GM10266 (cell line): ENCODE results near the gene APOD.

Source experiments
- DNase-seq: peaks from one replicate; pipeline ENCODE4 v3.0.0; 2012; ENCODE audit errors: extremely low spot score
- TF ChIP-seq, protein P1 (sequence below): IDR thresholded peaks from 2 replicates; pipeline ENCODE4 v1.5.1; 2012; ENCODE audit warnings: mild to moderate bottlenecking, low read depth; ENCODE audit not compliant: control insufficient read depth, insufficient read depth; ENCODE audit errors: missing control alignments

Gene APOD

DNA sequence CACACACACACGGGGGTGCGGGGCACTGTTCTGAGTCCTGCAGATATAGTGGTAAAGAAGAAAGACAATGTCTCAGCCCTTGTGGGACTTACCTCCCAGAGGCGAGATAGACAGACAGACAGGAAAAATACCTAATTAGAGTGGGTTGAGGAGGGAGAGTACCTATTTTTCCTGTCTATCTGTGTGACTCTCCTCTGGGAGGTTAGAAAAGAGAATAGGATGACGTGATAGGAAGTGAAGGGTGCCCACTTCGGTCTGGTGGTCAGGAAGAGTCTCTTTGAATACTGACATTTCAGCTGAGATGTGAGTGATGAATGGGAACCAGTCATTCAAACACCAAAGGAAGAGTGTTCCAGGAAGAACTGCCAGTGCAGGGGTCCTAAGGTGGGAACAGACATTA is 4.1 kb upstream of the APOD start:
- TF ChIP-seq, protein P1, sequence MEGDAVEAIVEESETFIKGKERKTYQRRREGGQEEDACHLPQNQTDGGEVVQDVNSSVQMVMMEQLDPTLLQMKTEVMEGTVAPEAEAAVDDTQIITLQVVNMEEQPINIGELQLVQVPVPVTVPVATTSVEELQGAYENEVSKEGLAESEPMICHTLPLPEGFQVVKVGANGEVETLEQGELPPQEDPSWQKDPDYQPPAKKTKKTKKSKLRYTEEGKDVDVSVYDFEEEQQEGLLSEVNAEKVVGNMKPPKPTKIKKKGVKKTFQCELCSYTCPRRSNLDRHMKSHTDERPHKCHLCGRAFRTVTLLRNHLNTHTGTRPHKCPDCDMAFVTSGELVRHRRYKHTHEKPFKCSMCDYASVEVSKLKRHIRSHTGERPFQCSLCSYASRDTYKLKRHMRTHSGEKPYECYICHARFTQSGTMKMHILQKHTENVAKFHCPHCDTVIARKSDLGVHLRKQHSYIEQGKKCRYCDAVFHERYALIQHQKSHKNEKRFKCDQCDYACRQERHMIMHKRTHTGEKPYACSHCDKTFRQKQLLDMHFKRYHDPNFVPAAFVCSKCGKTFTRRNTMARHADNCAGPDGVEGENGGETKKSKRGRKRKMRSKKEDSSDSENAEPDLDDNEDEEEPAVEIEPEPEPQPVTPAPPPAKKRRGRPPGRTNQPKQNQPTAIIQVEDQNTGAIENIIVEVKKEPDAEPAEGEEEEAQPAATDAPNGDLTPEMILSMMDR, result no peak
- DNase-seq, result peak; percentile 72

DNA sequence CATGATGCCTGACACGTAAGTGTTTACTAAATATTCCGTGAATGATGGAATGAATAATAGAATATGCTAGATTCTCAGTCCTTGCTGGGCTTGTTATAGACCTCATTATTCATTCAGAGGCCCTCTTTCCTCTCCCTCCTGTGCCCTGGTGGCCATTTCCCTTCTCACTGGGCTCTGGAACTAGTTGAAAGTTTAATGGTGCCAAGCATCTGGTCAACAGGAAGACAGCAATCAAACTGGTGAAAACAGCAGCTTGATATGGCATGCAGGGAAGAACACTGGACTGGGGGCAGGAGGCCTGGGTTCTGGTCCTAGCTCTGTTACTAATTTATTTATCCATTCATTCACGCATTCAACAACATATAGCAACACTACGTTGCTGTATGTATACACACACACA is 3.7 kb upstream of the APOD start:
- no peak for DNase-seq
- TF ChIP-seq, protein P1, result no peak

DNA sequence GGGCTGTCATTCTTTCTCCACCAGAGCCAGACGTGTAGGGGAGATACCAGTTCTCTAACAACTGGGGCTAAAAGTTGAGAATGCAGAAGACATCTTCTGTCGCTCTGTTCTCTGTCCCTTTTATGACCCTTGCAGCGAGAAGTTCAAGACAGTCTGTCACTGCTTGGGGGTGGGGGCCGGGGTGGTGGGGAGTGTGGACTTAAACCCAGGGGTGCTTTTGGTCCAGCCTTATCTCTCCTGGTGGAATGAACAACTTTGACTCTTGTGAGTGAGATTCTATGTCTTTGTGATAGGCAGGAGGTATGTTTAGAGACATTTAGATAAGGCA is 767 bp upstream of the APOD start:
- TF ChIP-seq, protein P1, result no peak
- no peak for DNase-seq

DNA sequence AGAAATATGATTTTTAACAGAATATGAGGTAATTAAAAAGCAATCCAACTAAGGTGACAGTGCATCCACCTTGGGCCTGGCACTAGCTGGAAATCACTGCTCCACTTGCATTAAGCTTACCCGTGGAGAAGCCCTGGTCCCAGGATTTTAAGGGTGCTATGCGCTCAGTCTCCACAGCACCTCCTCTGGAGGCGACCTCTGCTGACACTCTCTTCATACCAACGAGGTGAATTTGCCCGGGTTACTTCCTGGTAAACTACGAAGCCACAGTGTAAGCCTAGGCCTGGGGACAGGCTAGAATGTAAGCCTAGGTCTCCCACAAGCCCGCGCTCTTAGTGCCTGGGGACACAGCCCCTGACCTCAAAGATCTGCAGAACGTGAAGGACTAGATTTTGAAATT is 793 bp downstream of the APOD start:
- no peak for DNase-seq
- TF ChIP-seq, protein P1, result no peak

DNA sequence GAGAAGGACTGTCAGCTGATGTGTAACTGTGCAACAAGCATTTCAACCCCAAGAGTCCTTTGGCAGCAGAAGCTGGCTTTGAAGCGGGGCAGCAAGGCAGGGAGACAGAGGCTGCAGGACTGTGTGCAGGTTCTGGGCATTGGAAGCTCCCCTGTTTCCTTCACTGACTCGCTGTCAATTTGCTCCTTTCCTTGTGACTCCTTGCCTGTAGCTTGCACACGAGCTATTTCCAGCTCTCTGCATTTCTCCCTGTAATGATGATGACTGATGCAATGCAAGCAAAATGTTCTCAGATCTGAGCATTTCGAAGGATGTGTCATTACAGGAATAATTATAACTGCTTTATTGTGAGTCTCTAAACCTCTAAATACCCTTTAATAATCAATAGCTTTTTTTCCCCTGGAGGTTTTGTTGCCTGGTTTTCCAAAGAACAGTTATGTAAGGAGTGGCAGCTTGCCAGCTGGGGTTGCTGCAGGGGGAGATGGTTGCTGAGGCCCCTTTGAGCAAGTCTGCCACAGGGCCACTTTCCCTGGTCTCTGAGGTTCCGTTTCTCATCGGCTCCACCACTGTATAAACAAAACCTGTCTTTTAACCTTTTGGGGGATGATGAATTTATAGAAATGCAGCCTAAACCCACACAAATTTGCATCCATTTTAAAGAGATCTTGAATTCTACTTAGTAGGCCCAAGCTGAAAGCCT is 2.8 kb downstream of the APOD start:
- DNase-seq, result no peak
- TF ChIP-seq, protein P1, result no peak

DNA sequence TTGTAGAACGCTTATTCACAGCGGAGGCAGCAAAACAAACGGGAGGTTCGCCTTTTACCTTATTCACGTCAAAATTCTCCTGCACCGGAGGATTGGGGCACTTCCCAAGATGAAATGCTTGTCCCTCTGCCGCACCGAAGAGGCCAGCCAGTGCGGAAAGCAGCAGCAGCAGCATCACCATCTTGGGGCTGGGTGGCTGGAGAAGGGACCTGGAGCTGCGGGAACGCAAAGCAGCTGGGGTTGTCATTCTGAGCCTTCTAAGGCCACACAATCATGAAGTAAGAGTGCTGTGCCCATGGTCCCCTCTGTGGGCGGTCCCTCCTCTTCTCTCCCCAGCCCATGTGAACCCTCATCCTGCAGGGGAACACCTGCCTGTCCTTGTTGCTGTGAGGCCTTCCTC is 4.5 kb downstream of the APOD start:
- no peak for DNase-seq
- TF ChIP-seq, protein P1, result no peak

DNA sequence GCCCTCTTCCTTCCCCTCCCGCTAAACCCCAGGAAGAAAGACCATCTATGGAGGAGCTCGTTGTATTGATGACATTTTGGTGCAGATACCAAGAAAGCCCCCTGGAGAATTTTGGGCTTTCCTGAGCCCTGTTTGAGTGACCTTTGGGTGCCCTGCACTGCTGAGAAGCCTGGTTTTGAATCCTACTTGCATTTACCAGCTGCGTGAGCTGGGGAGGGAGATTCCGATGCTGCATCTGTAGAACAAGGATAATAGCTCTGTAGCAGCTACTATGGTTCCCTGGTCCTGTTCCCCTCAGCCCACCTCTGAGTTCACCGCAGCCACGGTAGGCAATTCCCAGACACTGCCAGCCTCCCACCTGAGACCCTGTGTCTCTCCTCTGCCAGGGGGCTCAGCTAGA is 5.2 kb downstream of the APOD start:
- DNase-seq, result no peak
- TF ChIP-seq, protein P1, result no peak
